GM12878 (cell line): ENCODE data around the gene AGBL3. TPM values are rescaled to one million over a fixed set of nuclear protein-coding genes. Genes with fewer than 3 reads are reported as not detected.

Source experiments
- ATAC-seq: fragments of 200-7000 bp; cut with Tn5 transposase; 3 replicates; pipeline ENCODE4 v1.9.1; 2020; ENCODE audit warnings: mild to moderate bottlenecking, moderate library complexity
- BruUV-seq: library from RNA; stranded (reverse); fragments of 400-500 nt; replicated peaks from 2 replicates; lab custom pipeline; 2021; lab: Mats Ljungman, UMichigan
- CTCF ChIA-PET: fragments of 300-600 bp; sonication (Branson Sonifier 250); formaldehyde crosslinking; extraction: SDS; loops from one replicate; lab custom pipeline; 2021; ENCODE audit warnings: inconsistent platforms; lab: Yijun Ruan, JAX
- POLR2A ChIA-PET: fragments of 350-600 bp; formaldehyde crosslinking; extraction: SDS; loops from one replicate; lab custom pipeline; 2021; ENCODE audit warnings: inconsistent platforms; lab: Charles Lee
- RAD21 ChIA-PET: fragments of 300-600 bp; sonication (Branson Sonifier 250); formaldehyde crosslinking; loops from one replicate; lab custom pipeline; 2023; ENCODE audit warnings: antibody characterized with exemption; ENCODE audit not compliant: unreplicated experiment; lab: Charles Lee
- SMC1A ChIA-PET: fragments of 300-600 bp; sonication (Branson Sonifier 250); formaldehyde crosslinking; loops from one replicate; lab custom pipeline; 2023; ENCODE audit not compliant: unreplicated experiment, uncharacterized antibody; lab: Charles Lee
- DNase-seq: peaks from one replicate; pipeline ENCODE4 v3.0.0-alpha.2; 2011; ENCODE audit warnings: low read depth, low spot score
- FAIRE-seq: peaks from 3 replicates; lab custom pipeline; 2011; peaks lifted over from hg19 to GRCh38; lab: Jason Lieb, UNC
- H2AFZ ChIP-seq: 2 replicates; pipeline ENCODE4 v1.6.0; 2011; ENCODE audit warnings: low read depth, low read length, control low read depth; ENCODE audit not compliant: control insufficient read depth
- H3K27ac ChIP-seq: 2 replicates; pipeline ENCODE4 v1.5.1; 2011; ENCODE audit warnings: control low read depth; ENCODE audit not compliant: control insufficient read depth, insufficient read depth
- H3K27me3 ChIP-seq, 2 experiments: replicated peaks in 1 of 2; 2 replicates each; pipeline versions ENCODE4 v1.6.0 to v1.6.1; 2011; ENCODE audit warnings: low read length in 1 of 2; ENCODE audit not compliant: control insufficient read depth in 2 of 2, insufficient read depth in 2 of 2
- H3K36me3 ChIP-seq, 2 experiments: 2 replicates each; pipeline ENCODE4 v1.5.1; 2011; ENCODE audit warnings: low read length in 1 of 2; ENCODE audit not compliant: control insufficient read depth in 2 of 2, insufficient read depth in 2 of 2
- H3K4me1 ChIP-seq: 2 replicates; pipeline ENCODE4 v1.6.1; 2011; ENCODE audit warnings: mild to moderate bottlenecking, low read length, moderate library complexity, mixed read lengths; ENCODE audit not compliant: control insufficient read depth, insufficient read depth
- H3K4me2 ChIP-seq: 2 replicates; pipeline ENCODE4 v1.6.0; 2011; ENCODE audit warnings: control low read depth; ENCODE audit not compliant: control insufficient read depth, insufficient read depth
- H3K4me3 ChIP-seq: fragments of 200-600 bp; sonication (generic); 2 replicates; pipeline ENCODE4 v1.5.1; 2016
- H3K79me2 ChIP-seq: 2 replicates; pipeline ENCODE4 v1.6.0; 2011; ENCODE audit warnings: low read length; ENCODE audit not compliant: control insufficient read depth, insufficient read depth
- H3K9ac ChIP-seq: 2 replicates; pipeline ENCODE4 v1.8.0; 2011; ENCODE audit warnings: low read length, control low read depth, mixed read lengths; ENCODE audit not compliant: control insufficient read depth, insufficient read depth
- H3K9me3 ChIP-seq: replicated peaks from 3 replicates; pipeline ENCODE4 v1.5.1; 2011; ENCODE audit warnings: mild to moderate bottlenecking, low read length; ENCODE audit not compliant: control insufficient read depth, insufficient read depth
- H4K20me1 ChIP-seq: 2 replicates; pipeline ENCODE4 v1.6.0; 2011; ENCODE audit not compliant: control insufficient read depth, insufficient read depth
- BACH1 ChIP-seq: fragments of 450-650 bp; IDR thresholded peaks from 2 replicates; pipeline ENCODE4 v1.6.1; 2017; ENCODE audit warnings: mild to moderate bottlenecking, borderline replicate concordance
- CBX3 ChIP-seq: fragments of 200-600 bp; sonication (generic); IDR thresholded peaks from 2 replicates; pipeline ENCODE4 v1.6.1; 2016; ENCODE audit warnings: low read depth, borderline replicate concordance
- CHD4 ChIP-seq: fragments of 200-600 bp; sonication (generic); IDR thresholded peaks from 2 replicates; pipeline ENCODE4 v1.6.1; 2016; ENCODE audit warnings: mild to moderate bottlenecking
- CREM ChIP-seq: IDR thresholded peaks from 2 replicates; pipeline ENCODE4 v1.6.1; 2014; ENCODE audit warnings: antibody characterized with exemption, low read depth
- HDAC2 ChIP-seq: fragments of 200-600 bp; sonication (generic); IDR thresholded peaks from 2 replicates; pipeline ENCODE4 v1.6.1; 2017
- MEF2A ChIP-seq: IDR thresholded peaks from 2 replicates; pipeline ENCODE4 v1.6.1; 2011; ENCODE audit warnings: low read depth, mild to moderate bottlenecking, low read length, moderate library complexity; ENCODE audit not compliant: insufficient read depth
- MTA3 ChIP-seq: IDR thresholded peaks from 2 replicates; pipeline ENCODE4 v1.6.1; 2012; ENCODE audit warnings: low read length, inconsistent platforms, borderline replicate concordance
- POLR2AphosphoS2 ChIP-seq: IDR thresholded peaks from 2 replicates; pipeline ENCODE4 v1.6.1; 2011; ENCODE audit warnings: low read depth, mild to moderate bottlenecking, low read length, improper control_type of control experiment, moderate library complexity
- SPI1 ChIP-seq: IDR thresholded peaks from 2 replicates; pipeline ENCODE4 v1.6.1; 2011; ENCODE audit warnings: low read depth, mild to moderate bottlenecking, low read length, moderate library complexity, borderline replicate concordance; ENCODE audit not compliant: insufficient read depth
- TCF7 ChIP-seq: IDR thresholded peaks from 2 replicates; pipeline ENCODE4 v1.6.1; 2014; ENCODE audit warnings: antibody characterized with exemption, borderline replicate concordance
- ZBED1 ChIP-seq: IDR thresholded peaks from 2 replicates; pipeline ENCODE4 v1.6.1; 2016; ENCODE audit warnings: borderline replicate concordance
- WGBS: methylation state at CpG from one replicate; pipeline ENCODE4 v1.1.6; 2016; ENCODE audit warnings: low lambda C conversion rate; ENCODE audit not compliant: insufficient replicate concordance, insufficient coverage; ENCODE audit errors: missing lambda C conversion rate; 5-methylcytosine and 5-hydroxymethylcytosine counted together
- in situ Hi-C: fragments of 300-500 bp; cut with MboI; formaldehyde crosslinking; loops from 9 replicates; pipeline ENCODE4 v1.14.3; 2018; ENCODE audit warnings: mixed read lengths
- intact Hi-C: fragments of 100-400 bp; cut with micrococcal nuclease; formaldehyde crosslinking; loops from one replicate; pipeline ENCODE4 v1.14.2; 2022; ENCODE audit not compliant: unreplicated experiment
- polyA plus RNA-seq, 11 experiments: library from polyadenylated mRNA; depleted of rRNA in 4 of 11; unstranded in 6 of 11; stranded (reverse) in 5 of 11; fragments of >200 nt; fragmentation: Nextera tagmentation in 4 of 11; fragmentation: Illumina TruSeq in 1 of 11; extraction: Ambion mirVana in 4 of 11; extraction: Trizol in 1 of 11; gene quantifications; 1 replicate in 1 of 11; 2 replicates in 10 of 11; pipeline versions ENCODE4 v1.2.1 to v1.2.3, GENCODE V29; 2011 to 2016; ENCODE audit warnings: inconsistent platforms in 2 of 11, missing spikeins in 2 of 11, low read depth in 1 of 11
- total RNA-seq, 4 experiments: library from RNA; depleted of rRNA in 3 of 4; stranded (reverse); fragments of >200 nt in 3 of 4; fragmentation: Illumina TruSeq in 1 of 4; extraction: Trizol in 1 of 4; gene quantifications; 2 replicates each; pipeline versions ENCODE4 v1.2.1 to v1.2.3, GENCODE V29; 2013 to 2021
- TF ChIP-seq, protein P1 (sequence below): fragments of 450-650 bp; IDR thresholded peaks from 2 replicates; pipeline ENCODE4 v1.6.1; 2017; ENCODE audit warnings: antibody characterized with exemption, mild to moderate bottlenecking, moderate library complexity
- TF ChIP-seq, protein P2 (sequence below): fragments of 450-650 bp; IDR thresholded peaks from 2 replicates; pipeline ENCODE4 v1.6.1; 2017; ENCODE audit warnings: mild to moderate bottlenecking
- TF ChIP-seq, protein P3 (sequence below): fragments of 450-650 bp; IDR thresholded peaks from 2 replicates; pipeline ENCODE4 v1.6.1; 2018; ENCODE audit warnings: borderline replicate concordance, mild to moderate bottlenecking; ENCODE audit not compliant: partially characterized antibody
- TF ChIP-seq, protein P4 (sequence below): IDR thresholded peaks from 2 replicates; pipeline ENCODE4 v1.6.1; 2012; ENCODE audit warnings: low read length, inconsistent platforms

The AGBL3 gene
- total and polyA plus RNA-seq, 10 of the 15 experiments (the other 5 are each of a cell fraction or from before 2014, with no cell fraction given) = 0.82 to 12.4 (median 3.7) TPM

DNA sequence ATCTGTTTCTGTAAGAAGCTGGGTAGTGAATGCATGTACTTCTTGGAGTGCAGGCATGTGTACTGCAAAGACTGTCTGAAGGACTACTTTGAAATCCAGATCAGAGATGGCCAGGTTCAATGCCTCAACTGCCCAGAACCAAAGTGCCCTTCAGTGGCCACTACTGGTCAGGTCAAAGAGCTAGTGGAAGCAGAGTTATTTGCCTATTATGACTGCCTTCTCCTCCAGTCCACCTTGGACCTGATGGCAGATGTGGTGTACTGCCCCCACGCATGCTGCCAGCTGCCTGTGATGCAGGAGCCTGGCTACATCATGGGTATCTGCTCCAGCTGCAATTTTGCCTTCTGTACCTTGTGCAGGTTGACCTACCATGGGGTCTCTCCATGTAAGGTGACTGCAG lies 142.6 kb downstream of the AGBL3 start:
- no peak overlapping the region for H3K4me2 ChIP-seq
- H3K79me2 ChIP-seq = no peaks in the 10 kb centered on the region
- H3K9ac ChIP-seq = no peak overlapping the region
- RAD21 ChIA-PET = interaction anchor here (0.6 kb wide), 1 partner anchor 24 kb away, joined by 4 read pairs; no protein-coding TSS in a partner anchor
- ATAC-seq = no peak
- FAIRE-seq = no peak
- POLR2A ChIA-PET = no interaction called here
- H2AFZ ChIP-seq = no peak overlapping the region
- H3K27ac ChIP-seq = no peak overlapping the region
- H3K27me3 ChIP-seq = no peaks in the 10 kb centered on the region
- no peak for DNase-seq
- no peaks in the 10 kb centered on the region for H3K4me1 ChIP-seq
- no peak overlapping the region for H3K4me3 ChIP-seq
- TF ChIP-seq CREM (no peak), POLR2AphosphoS2 (no peak), SPI1 (no peak), HDAC2 (no peak), CBX3 (no peak), CHD4 (no peak), BACH1 (no peak), MTA3 (no peak), ZBED1 (no peak), MEF2A (no peak), TCF7 (no peak)
- TF ChIP-seq, protein P1, sequence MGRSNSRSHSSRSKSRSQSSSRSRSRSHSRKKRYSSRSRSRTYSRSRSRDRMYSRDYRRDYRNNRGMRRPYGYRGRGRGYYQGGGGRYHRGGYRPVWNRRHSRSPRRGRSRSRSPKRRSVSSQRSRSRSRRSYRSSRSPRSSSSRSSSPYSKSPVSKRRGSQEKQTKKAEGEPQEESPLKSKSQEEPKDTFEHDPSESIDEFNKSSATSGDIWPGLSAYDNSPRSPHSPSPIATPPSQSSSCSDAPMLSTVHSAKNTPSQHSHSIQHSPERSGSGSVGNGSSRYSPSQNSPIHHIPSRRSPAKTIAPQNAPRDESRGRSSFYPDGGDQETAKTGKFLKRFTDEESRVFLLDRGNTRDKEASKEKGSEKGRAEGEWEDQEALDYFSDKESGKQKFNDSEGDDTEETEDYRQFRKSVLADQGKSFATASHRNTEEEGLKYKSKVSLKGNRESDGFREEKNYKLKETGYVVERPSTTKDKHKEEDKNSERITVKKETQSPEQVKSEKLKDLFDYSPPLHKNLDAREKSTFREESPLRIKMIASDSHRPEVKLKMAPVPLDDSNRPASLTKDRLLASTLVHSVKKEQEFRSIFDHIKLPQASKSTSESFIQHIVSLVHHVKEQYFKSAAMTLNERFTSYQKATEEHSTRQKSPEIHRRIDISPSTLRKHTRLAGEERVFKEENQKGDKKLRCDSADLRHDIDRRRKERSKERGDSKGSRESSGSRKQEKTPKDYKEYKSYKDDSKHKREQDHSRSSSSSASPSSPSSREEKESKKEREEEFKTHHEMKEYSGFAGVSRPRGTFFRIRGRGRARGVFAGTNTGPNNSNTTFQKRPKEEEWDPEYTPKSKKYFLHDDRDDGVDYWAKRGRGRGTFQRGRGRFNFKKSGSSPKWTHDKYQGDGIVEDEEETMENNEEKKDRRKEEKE = no peak
- TF ChIP-seq, protein P2, sequence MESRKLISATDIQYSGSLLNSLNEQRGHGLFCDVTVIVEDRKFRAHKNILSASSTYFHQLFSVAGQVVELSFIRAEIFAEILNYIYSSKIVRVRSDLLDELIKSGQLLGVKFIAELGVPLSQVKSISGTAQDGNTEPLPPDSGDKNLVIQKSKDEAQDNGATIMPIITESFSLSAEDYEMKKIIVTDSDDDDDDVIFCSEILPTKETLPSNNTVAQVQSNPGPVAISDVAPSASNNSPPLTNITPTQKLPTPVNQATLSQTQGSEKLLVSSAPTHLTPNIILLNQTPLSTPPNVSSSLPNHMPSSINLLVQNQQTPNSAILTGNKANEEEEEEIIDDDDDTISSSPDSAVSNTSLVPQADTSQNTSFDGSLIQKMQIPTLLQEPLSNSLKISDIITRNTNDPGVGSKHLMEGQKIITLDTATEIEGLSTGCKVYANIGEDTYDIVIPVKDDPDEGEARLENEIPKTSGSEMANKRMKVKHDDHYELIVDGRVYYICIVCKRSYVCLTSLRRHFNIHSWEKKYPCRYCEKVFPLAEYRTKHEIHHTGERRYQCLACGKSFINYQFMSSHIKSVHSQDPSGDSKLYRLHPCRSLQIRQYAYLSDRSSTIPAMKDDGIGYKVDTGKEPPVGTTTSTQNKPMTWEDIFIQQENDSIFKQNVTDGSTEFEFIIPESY = no peak
- TF ChIP-seq, protein P3, sequence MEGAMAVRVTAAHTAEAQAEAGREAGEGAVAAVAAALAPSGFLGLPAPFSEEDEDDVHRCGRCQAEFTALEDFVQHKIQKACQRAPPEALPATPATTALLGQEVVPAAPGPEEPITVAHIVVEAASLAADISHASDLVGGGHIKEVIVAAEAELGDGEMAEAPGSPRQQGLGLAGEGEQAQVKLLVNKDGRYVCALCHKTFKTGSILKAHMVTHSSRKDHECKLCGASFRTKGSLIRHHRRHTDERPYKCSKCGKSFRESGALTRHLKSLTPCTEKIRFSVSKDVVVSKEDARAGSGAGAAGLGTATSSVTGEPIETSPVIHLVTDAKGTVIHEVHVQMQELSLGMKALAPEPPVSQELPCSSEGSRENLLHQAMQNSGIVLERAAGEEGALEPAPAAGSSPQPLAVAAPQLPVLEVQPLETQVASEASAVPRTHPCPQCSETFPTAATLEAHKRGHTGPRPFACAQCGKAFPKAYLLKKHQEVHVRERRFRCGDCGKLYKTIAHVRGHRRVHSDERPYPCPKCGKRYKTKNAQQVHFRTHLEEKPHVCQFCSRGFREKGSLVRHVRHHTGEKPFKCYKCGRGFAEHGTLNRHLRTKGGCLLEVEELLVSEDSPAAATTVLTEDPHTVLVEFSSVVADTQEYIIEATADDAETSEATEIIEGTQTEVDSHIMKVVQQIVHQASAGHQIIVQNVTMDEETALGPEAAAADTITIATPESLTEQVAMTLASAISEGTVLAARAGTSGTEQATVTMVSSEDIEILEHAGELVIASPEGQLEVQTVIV = no peak
- TF ChIP-seq, protein P4, sequence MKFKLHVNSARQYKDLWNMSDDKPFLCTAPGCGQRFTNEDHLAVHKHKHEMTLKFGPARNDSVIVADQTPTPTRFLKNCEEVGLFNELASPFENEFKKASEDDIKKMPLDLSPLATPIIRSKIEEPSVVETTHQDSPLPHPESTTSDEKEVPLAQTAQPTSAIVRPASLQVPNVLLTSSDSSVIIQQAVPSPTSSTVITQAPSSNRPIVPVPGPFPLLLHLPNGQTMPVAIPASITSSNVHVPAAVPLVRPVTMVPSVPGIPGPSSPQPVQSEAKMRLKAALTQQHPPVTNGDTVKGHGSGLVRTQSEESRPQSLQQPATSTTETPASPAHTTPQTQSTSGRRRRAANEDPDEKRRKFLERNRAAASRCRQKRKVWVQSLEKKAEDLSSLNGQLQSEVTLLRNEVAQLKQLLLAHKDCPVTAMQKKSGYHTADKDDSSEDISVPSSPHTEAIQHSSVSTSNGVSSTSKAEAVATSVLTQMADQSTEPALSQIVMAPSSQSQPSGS = no peak
- 50% methylated on average over 1 of the region's 1 CpG for WGBS
- H3K9me3 ChIP-seq = peaks cover 2% of the 10 kb centered on the region; the same call in 1 of the 3 replicates
- H4K20me1 ChIP-seq = no peaks in the 10 kb centered on the region
- BruUV-seq = no TSS peak
- SMC1A ChIA-PET = interaction anchor here (1.2 to 1.4 kb wide), 2 partner anchors 14 to 50 kb away, joined by 3 to 4 read pairs; no protein-coding TSS in a partner anchor
- intact Hi-C loops (no loop called here), in situ Hi-C loops (no loop called here)
- CTCF ChIA-PET = no interaction called here
- no peaks in the 10 kb centered on the region for H3K36me3 ChIP-seq
